NCI-H1105 treated with DMSO at 0.1 percent for 48 hours (cell line): ENCODE measurements around the gene EIF4G3.

Experiments
- DNase-seq: peaks from one replicate; lab custom pipeline; 2025; lab: John Stamatoyannopoulos, UW

EIF4G3 gene

GRCh38 chr1:20993716-20994575 lies 182.8 kb downstream of the EIF4G3 start:
- no peak for DNase-seq

- DNase-seq: no peak
These were observed 184.2 kb downstream of the EIF4G3 start for GRCh38 chr1:20992322-20993056.

- DNase-seq: no peak
These were observed 187.8 kb downstream of the EIF4G3 start for GRCh38 chr1:20988943-20989342.

- no peak for DNase-seq
These were observed 188.6 kb downstream of the EIF4G3 start for GRCh38 chr1:20987831-20988825.

GRCh38 chr1:20983297-20983889 lies 193.3 kb downstream of the EIF4G3 start:
- peak; percentile 33 for DNase-seq

GRCh38 chr1:20982316-20982715 lies 194.4 kb downstream of the EIF4G3 start:
- DNase-seq: no peak

GRCh38 chr1:20981915-20982314 lies 194.8 kb downstream of the EIF4G3 start:
- DNase-seq: no peak

GRCh38 chr1:20980051-20980450 lies 196.6 kb downstream of the EIF4G3 start:
- DNase-seq: no peak

- no peak for DNase-seq
These were observed 198.3 kb downstream of the EIF4G3 start for GRCh38 chr1:20978413-20978812.

- DNase-seq: no peak
These were observed 201.0 kb downstream of the EIF4G3 start for GRCh38 chr1:20975668-20976067.

GRCh38 chr1:20974951-20975350 lies 201.7 kb downstream of the EIF4G3 start:
- no peak for DNase-seq

GRCh38 chr1:20974069-20974468 lies 202.6 kb downstream of the EIF4G3 start:
- DNase-seq: no peak

- DNase-seq: no peak
These were observed 203.8 kb downstream of the EIF4G3 start for GRCh38 chr1:20972855-20973254.

GRCh38 chr1:20964540-20965484 lies 211.9 kb downstream of the EIF4G3 start:
- no peak for DNase-seq

GRCh38 chr1:20962576-20963258 lies 214.0 kb downstream of the EIF4G3 start:
- no peak for DNase-seq

- DNase-seq: no peak
These were observed 218.3 kb downstream of the EIF4G3 start for GRCh38 chr1:20958430-20958829.

- DNase-seq: no peak
These were observed 220.4 kb downstream of the EIF4G3 start for GRCh38 chr1:20956272-20956671.

GRCh38 chr1:20950679-20951078 lies 226.0 kb downstream of the EIF4G3 start:
- DNase-seq: no peak

GRCh38 chr1:20949871-20950590 lies 226.7 kb downstream of the EIF4G3 start:
- DNase-seq: no peak
